HG03060 (cell line): Measurements from ENCODE around the gene CCDC146.
"Not testable (repeated sequence)": the region's sequence is repeated elsewhere in the genome, so short reads cannot be mapped to it uniquely, and the experiment has no call there.

Experiments used
- ATAC-seq: cut with Tn5 transposase; IDR thresholded peaks from one replicate; pipeline ENCODE4 v1.9.1; 2021; ENCODE audit warnings: low read depth, moderate number of reproducible peaks; ENCODE audit not compliant: unreplicated experiment

Gene CCDC146

DNA sequence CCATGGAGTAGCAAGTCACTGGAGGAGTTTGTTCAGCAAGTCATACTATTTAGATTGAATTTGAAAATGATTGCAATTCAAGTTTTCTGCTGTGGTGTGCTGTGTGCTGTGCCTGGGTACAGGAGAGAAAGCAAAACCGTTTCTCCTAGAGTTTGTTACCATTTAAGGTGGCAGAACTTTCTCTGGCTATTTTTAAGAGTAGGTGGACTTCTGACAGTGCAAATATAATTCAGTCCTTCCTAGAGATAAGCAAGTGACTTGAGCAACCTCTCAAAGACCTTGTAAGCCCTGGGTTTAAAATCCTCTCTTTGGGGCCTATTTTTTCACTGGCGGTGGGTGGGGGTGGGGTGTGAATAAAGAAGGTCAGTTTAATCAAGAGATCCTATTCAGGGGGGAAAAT lies 120.1 kb downstream of the CCDC146 start:
- no peak for ATAC-seq

DNA sequence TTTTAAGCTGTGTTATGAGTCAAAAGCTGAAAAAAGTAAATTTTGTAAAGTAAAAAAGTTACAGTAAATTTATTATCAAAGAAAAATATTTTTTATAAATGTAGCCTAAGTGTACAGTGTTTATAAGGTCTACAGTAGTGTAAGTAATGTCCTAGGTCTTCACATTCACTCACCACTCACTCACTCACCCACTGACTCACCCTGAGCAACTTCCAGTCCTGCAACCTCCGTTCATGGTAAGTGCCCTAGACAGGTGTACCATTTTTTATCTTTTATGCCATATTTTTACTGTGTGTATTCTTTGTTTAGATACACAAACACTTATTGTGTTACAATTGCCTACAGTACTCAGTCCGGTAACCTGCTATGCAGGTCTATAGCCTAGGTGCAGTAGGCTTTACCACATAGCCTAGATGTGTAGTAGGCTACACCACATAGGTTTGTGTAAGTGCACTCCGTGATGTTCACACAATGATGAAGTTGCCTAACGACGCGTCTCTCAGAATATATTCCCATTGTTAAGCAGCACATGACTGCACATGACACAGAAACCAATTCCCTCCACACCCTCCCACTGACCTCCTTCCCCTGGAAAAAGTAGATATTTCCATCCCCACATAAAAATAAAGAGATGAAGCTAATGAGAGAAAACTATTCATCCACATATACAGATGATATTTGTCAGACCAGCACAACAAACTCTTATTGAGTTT lies 122.0 kb downstream of the CCDC146 start:
- no peak for ATAC-seq

DNA sequence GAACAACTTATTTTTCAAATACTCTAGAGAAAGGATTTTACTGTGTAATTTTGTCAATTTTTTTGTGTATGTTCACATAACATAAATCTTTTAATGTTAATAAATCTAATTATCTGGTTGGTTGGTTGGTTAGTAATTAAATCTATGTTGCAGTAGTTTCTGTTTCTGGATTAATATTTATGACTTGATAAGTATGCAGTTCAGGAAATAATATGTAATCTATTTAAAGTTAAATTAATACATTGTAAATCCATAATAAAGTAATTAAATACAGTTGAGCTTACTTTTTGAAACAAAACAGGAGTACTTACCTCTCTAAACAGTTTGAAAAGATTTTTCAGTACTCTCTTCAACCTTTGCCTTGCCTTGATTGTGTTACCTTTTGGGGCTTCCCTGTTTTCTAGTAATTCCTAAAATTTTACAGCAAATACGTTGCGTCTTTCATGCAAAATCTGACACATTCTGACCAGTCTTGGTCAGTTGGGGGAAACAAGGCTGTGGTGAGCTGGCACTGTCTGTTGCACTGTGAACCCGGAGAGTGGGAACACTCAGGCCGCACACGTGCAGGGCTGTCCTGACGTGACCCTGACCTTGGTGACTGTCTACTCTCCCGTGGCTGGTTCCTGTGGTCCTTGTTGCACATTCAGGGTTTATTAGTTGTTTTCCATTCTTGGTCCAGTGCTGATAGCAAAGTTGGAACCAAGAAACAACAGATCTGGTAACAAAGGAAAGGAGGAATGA lies 122.8 kb downstream of the CCDC146 start:
- ATAC-seq, result no peak

DNA sequence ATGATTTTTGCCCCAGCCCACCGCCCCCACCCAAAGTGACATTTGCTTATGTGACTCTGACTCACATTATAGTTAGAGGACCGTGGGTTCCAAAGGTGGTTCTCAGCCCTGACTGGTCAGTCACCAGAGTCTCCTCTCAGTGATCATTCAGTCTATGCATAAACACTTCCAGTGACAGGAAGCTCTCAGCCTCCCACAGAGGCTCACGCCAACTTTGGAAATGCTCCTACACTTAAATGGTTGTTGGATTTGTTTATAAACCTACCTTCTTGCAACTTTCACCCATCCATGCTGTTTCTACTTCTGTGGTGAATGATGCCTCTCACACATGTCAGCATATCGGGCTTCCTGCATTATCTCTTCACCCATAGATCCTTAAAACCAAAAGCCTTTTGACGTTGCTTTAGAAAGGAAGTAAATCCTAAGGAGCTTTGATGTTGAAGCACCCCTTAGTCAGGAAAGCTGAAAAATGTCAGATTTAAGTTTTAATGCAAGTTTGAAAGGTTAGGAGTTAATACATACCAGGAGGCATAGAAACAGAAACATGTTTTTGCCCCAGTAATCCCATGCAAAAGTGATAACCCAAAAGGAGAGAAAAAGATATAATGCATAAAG lies 123.7 kb downstream of the CCDC146 start:
- ATAC-seq, result no peak

- ATAC-seq, result peak; percentile 72
Measured at GRCh38 chr7:77247206-77247850, 124.9 kb downstream of the CCDC146 start.

DNA sequence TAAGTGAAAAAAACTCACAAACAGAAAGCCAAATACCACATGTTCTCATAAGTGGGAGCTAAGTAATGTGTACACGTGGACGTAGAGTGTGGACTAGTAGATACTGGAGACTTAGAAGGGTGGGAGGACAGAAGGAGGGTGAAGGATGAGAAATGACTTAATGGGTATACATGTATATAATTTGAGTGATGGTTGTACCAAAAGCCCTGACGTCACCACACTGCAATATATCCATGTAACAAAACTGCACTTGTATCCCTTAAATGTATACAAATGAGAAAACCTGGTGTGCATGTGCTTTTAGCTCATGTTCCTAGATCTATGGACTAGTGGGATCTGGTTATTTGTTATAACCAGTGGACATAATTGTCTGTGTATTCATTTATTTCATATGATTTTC lies 125.7 kb downstream of the CCDC146 start:
- no peak for ATAC-seq

GRCh38 chr7:77252506-77252905 lies 130.1 kb downstream of the CCDC146 start:
- no peak for ATAC-seq

DNA sequence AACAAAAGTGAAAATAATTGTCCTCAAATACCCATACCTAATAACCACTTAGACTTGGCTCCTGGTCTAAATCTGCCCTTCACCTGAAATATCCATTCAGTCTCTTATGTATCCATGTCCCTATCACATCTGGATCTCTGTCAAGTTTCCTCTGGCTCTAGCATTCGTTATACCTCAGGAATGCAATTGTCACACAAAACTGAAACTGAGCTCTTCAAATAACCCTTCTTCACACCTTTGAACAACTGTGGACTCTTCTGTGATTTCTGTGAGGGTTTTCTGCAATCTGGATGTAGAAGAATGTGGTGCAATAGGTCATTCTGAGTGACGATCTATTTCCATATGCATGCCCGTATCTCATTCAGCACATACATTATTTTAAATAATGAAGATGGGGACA lies 130.7 kb downstream of the CCDC146 start:
- ATAC-seq, result no peak

DNA sequence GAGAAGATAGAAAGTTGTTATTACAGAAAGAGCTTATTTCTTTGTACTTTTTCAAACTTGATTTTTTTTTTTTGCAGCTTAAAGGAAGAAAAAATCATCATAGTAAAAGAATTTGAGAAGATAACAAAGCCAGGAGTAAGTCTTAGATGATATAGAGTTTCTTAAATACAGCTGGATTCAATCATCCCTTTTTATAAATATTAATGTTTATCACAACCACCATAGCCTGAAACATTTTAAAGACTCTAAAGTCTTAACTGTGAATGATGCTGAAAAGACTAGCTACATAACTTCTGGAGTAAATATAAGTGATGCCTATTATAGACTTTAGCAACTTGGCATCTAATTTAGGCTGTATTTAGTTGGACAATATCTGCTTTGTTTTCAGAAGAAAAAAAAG lies 132.0 kb downstream of the CCDC146 start:
- no peak for ATAC-seq

- ATAC-seq, result no peak
Measured at GRCh38 chr7:77254915-77255314, 132.5 kb downstream of the CCDC146 start.

DNA sequence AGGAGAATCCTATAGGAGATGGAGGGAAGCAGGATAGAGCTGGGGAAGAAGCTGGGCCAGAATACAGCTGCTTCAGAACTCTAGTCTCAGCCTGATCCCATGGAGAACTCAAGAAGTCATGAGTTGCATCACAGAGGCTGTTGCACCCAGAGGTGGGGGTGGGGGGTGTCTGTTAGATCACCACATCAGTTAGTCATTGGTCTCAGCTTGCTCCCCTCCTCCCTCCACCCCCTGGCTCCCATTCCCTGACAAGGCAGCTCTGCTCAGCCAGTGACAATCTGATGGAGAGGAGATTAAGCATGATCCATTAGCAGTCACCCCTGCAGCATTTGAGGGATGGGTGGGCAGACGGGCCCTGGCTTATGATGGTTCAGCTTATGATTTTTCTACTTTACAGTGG lies 135.6 kb downstream of the CCDC146 start:
- ATAC-seq, result no peak

- no peak for ATAC-seq
Measured at GRCh38 chr7:77258593-77258992, 136.2 kb downstream of the CCDC146 start.

DNA sequence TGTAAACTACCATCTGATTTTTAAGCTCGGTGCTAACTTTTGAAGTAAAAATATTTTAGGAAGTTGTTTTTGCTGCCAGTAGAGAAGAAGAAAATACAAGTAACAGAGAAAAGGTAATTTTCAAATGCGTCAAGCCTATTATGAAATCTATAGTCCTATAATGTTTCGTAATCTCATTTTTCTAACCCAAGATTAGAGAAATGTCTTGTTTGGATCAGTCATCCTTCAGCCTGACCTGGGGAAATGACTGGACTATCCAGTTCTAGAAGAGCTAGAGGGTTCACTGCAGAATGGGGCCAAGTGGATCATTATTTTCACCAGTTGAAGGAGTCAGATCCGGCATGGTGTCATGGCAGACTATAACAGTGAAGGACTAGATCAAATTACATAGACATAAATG lies 139.9 kb downstream of the CCDC146 start:
- no peak for ATAC-seq

DNA sequence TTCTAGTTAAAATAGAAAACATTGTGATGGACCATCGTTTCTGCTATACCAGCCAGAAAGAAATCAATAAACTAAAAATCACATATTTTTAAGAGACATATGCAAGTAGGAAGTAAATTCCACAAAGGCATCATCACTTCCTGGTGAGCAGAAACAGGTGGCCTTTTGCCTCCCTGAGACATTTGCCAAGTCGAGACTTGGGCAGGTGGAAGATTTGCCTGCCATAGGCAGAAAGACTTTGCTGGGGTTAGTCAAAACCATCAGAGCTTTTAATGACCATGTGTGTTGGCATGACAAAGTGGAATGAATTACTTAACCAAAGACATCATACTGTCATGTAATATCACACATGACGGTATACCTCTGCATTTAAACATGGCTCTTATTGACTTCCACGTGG lies 143.3 kb downstream of the CCDC146 start:
- ATAC-seq, result no peak

GRCh38 chr7:77266291-77266794 lies 143.9 kb downstream of the CCDC146 start:
- ATAC-seq, result no peak

GRCh38 chr7:77269360-77270093 lies 147.1 kb downstream of the CCDC146 start:
- ATAC-seq, result peak; percentile 43

DNA sequence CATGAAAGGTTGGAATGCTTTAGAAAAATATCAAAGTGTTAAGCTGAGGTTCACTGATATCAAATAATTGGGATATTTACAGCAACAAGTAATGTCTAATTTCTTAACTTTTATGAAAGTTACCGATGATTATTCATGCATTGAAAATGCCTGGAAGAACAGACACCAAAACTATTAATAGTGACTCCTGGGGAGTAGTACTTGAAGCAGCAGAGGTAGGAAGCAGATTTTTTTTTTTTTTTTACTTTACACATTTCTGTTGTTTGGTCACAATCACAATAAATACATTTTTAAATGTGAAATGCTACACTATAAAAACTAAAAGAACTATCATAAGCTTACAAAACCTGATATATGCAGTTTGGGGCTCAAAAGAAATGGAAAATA lies 147.7 kb downstream of the CCDC146 start:
- no peak for ATAC-seq

- no peak for ATAC-seq
Measured at GRCh38 chr7:77271766-77272165, 149.4 kb downstream of the CCDC146 start.

DNA sequence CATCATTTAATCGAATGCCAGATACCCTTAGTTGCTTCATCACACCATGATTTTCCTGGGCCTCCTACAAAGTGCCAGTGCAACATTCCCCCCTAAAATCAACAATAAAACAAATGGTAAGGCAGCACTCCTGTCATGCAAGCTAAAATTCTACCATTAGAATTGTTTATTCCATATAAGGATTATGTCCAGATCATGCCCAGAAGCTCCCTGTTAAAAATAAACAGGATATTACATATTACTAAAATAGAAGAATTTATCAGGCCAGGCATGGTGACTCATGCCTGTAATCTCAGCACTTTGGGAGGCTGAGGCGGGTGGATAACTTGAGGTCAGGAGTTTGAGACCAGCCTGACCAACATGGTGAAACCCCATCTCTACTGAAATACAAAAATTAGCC lies 153.2 kb downstream of the CCDC146 start:
- not testable (repeated sequence) for ATAC-seq

- no peak for ATAC-seq
Measured at GRCh38 chr7:77276120-77276519, 153.7 kb downstream of the CCDC146 start.
